ENCODE results near the gene FBXL13. TPM values are rescaled to one million over a fixed set of nuclear protein-coding genes. Genes with fewer than 3 reads are reported as not detected.

FBXL13 gene
- polyA plus RNA-seq, 1 of the 3 experiments (the other 2 are of a cell fraction): 1.1 TPM

- POLR2A ChIA-PET: no interaction called here
- Histone ChIP-seq H3K9me2 (no peaks in the 10 kb centered on the region), H3K27me3 (ENCODE audit: insufficient read depth) (no peaks in the 10 kb centered on the region), H4K20me1 (ENCODE audit: insufficient read depth) (no peaks in the 10 kb centered on the region), H2AFZ (ENCODE audit: low read depth) (no peak overlapping the region), H3K4me2 (peak overlapping the region; percentile 4; the same call in 1 of the 2 replicates), H3K79me2 (ENCODE audit: insufficient read depth) (no peaks in the 10 kb centered on the region), H3K4me1 (ENCODE audit: control insufficient read depth in 1 of 2, insufficient read depth in 2 of 2, low read depth in 1 of 2, low read length in 1 of 2) (peaks cover 29 to 39% of the 10 kb centered on the region in 2 experiments), H3K4me3 (ENCODE audit: low read depth in 2 of 2, low read length in 1 of 2) (no peak overlapping the region), H3K9me3 (no peaks in the 10 kb centered on the region), H3K36me3 (replicated peaks in 1 of 2; ENCODE audit: control insufficient read depth in 1 of 2, insufficient read depth in 2 of 2, low read length in 1 of 2) (peaks cover 0 to 3% of the 10 kb centered on the region in 2 experiments), H3K9ac (no peak overlapping the region), H3F3A (replicated peaks; ENCODE audit: insufficient read depth) (peaks cover 37% of the 10 kb centered on the region), H3K27ac (ENCODE audit: low read depth in 2 of 2, low read length in 1 of 2) (peak overlapping the region; percentile 71 to 75; a peak in 3 of 4 replicates)
- DNase-seq: no peak
- WGBS (ENCODE audit: low lambda C conversion rate): 87% methylated on average over 5 of the region's 5 CpGs
- TF ChIP-seq GATA2 (CRISPR knock-in tag; IDR thresholded peaks at IDR 0.05) (no peak), MAX (IDR thresholded peaks at IDR 0.05; ENCODE audit: low read depth) (no peak), TEAD4 (IDR thresholded peaks at IDR 0.05; ENCODE audit: borderline replicate concordance, insufficient read depth) (no peak), FOSL2 (IDR thresholded peaks at IDR 0.05; ENCODE audit: borderline replicate concordance, low read depth) (no peak), TAF1 (IDR thresholded peaks at IDR 0.05; ENCODE audit: borderline replicate concordance, low read depth, low read length) (no peak), CTCF (IDR thresholded peaks at IDR 0.05) (no peak), IRF3 (IDR thresholded peaks at IDR 0.05; ENCODE audit: low read depth, low read length) (no peak), RCOR1 (IDR thresholded peaks at IDR 0.05; ENCODE audit: low read length) (no peak), EZH2phosphoT487 (IDR thresholded peaks at IDR 0.05; ENCODE audit: borderline replicate concordance, low read depth) (no peak), TCF12 (IDR thresholded peaks at IDR 0.05) (no peak), CHD2 (IDR thresholded peaks at IDR 0.05; ENCODE audit: low read length, partially characterized antibody) (no peak), REST (IDR thresholded peaks at IDR 0.05; ENCODE audit: low read depth, low read length) (no peak), FOXJ3 (CRISPR knock-in tag; IDR thresholded peaks at IDR 0.05) (no peak), YY1 (IDR thresholded peaks at IDR 0.05; ENCODE audit: low read depth) (no peak), MXI1 (IDR thresholded peaks at IDR 0.05; ENCODE audit: low read depth, low read length) (no peak), PBX3 (IDR thresholded peaks at IDR 0.05) (no peak)
- CTCF ChIA-PET: interaction anchor here (1.3 to 1.9 kb wide), 2 partner anchors 23 to 229 kb away, joined by 4 read pairs; no protein-coding TSS in a partner anchor
These were observed 241.3 kb downstream of the FBXL13 start for GRCh38 chr7:102833343-102833742.
